Right atrium auricular region (tissue), 2 donors: ENCODE measurements around the gene NME1. TPM values are rescaled to one million over a fixed set of nuclear protein-coding genes. Genes with fewer than 3 reads are reported as not detected.

ENCODE experiments used
- DNase-seq: peaks from one replicate; pipeline ENCODE4 v3.0.0-alpha.2; 2019; ENCODE audit warnings: low spot score
- H3K27ac ChIP-seq, 2 donors: fragments of 200-600 bp; sonication (generic); 1 replicate in 1 of 2; 2 replicates in 1 of 2; pipeline ENCODE4 v1.5.1; 2016 to 2019
- H3K27me3 ChIP-seq, 2 donors: fragments of 200-600 bp; sonication (generic); one replicate each; pipeline versions ENCODE4 v1.5.1 to v1.6.0; 2017 to 2019
- H3K36me3 ChIP-seq: fragments of 200-600 bp; sonication (generic); one replicate; pipeline ENCODE4 v1.5.1; 2016
- H3K4me1 ChIP-seq, 2 donors: fragments of 200-600 bp; sonication (generic); one replicate each; pipeline versions ENCODE4 v1.5.1 to v1.6.0; 2017 to 2019
- H3K4me3 ChIP-seq, 2 donors: fragments of 200-600 bp; sonication (generic); 1 replicate in 1 of 2; 2 replicates in 1 of 2; pipeline ENCODE4 v1.5.1; 2017 to 2019; ENCODE audit warnings: mild to moderate bottlenecking in 1 of 2, moderate library complexity in 1 of 2
- H3K9me3 ChIP-seq, 2 donors: fragments of 200-600 bp; sonication (generic); one replicate each; pipeline ENCODE4 v1.5.1; 2019
- total RNA-seq, 2 donors: library from RNA; depleted of rRNA; stranded (reverse); fragments of >200 nt; gene quantifications; one replicate each; pipeline ENCODE4 v1.1.0, GENCODE V29; 2016
- TF ChIP-seq, protein P1 (sequence below), 2 donors: fragments of 200-600 bp; sonication (generic); IDR thresholded peaks; one replicate each; pipeline ENCODE4 v1.5.1; 2019; ENCODE audit warnings: antibody characterized with exemption in 2 of 2

Gene NME1
- total RNA-seq, 2 donors from 2014 or later = 12.4 to 22.9 TPM

DNA sequence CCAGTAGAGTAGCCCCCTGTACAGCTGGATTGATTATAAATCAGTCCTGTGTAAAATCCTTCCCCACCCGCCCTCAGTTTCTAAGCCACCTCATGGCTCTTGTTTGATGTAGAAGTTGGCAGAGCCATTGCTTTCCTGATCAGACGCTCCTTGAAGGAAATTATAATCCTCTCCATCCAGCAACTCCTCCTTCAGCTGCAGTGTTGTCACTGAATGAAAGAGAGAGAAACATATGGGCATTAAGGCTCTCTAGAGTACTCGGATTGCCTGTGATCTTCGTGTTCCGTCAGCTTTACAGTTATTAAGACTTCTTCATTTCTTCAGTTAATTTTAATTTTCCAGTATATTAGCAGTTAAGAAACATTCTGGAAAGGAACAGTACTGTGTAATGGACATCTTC, 27.1 kb downstream of the NME1 start:
- no peaks in the 10 kb centered on the region for H3K27me3 ChIP-seq
- H3K36me3 ChIP-seq = peaks cover 29% of the 10 kb centered on the region
- no peaks in the 10 kb centered on the region for H3K9me3 ChIP-seq
- no peak overlapping the region for H3K27ac ChIP-seq
- DNase-seq = peak; percentile 0
- TF ChIP-seq, protein P1, sequence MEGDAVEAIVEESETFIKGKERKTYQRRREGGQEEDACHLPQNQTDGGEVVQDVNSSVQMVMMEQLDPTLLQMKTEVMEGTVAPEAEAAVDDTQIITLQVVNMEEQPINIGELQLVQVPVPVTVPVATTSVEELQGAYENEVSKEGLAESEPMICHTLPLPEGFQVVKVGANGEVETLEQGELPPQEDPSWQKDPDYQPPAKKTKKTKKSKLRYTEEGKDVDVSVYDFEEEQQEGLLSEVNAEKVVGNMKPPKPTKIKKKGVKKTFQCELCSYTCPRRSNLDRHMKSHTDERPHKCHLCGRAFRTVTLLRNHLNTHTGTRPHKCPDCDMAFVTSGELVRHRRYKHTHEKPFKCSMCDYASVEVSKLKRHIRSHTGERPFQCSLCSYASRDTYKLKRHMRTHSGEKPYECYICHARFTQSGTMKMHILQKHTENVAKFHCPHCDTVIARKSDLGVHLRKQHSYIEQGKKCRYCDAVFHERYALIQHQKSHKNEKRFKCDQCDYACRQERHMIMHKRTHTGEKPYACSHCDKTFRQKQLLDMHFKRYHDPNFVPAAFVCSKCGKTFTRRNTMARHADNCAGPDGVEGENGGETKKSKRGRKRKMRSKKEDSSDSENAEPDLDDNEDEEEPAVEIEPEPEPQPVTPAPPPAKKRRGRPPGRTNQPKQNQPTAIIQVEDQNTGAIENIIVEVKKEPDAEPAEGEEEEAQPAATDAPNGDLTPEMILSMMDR (IDR thresholded peaks at IDR 0.05) = no peak
- no peak overlapping the region for H3K4me3 ChIP-seq
- H3K4me1 ChIP-seq = no peaks in the 10 kb centered on the region

- Histone ChIP-seq H3K4me3 (no peak overlapping the region), H3K27ac (no peak overlapping the region), H3K27me3 (no peaks in the 10 kb centered on the region), H3K4me1 (no peaks in the 10 kb centered on the region), H3K9me3 (no peaks in the 10 kb centered on the region), H3K36me3 (peaks cover 40% of the 10 kb centered on the region)
- DNase-seq = no peak
- TF ChIP-seq, protein P1 (IDR thresholded peaks at IDR 0.05) = no peak
Measured at GRCh38 chr17:51184124-51184523, 30.8 kb downstream of the NME1 start.

- Histone ChIP-seq H3K27ac (no peak overlapping the region), H3K36me3 (peaks cover 49% of the 10 kb centered on the region), H3K27me3 (no peaks in the 10 kb centered on the region), H3K4me3 (no peak overlapping the region), H3K4me1 (no peaks in the 10 kb centered on the region), H3K9me3 (no peaks in the 10 kb centered on the region)
- no peak for DNase-seq
- TF ChIP-seq, protein P1 (IDR thresholded peaks at IDR 0.05) = no peak
Measured at GRCh38 chr17:51185763-51186332, 32.5 kb downstream of the NME1 start.

GRCh38 chr17:51188271-51188833, 35.0 kb downstream of the NME1 start:
- Histone ChIP-seq H3K4me1 (no peaks in the 10 kb centered on the region), H3K4me3 (no peak overlapping the region), H3K36me3 (peaks cover 52% of the 10 kb centered on the region), H3K9me3 (no peaks in the 10 kb centered on the region), H3K27me3 (no peaks in the 10 kb centered on the region), H3K27ac (no peak overlapping the region)
- TF ChIP-seq, protein P1 (IDR thresholded peaks at IDR 0.05) = no peak
- no peak for DNase-seq

GRCh38 chr17:51189162-51189561, 35.8 kb downstream of the NME1 start:
- TF ChIP-seq, protein P1 (IDR thresholded peaks at IDR 0.05) = no peak
- Histone ChIP-seq H3K27me3 (no peaks in the 10 kb centered on the region), H3K27ac (no peak overlapping the region), H3K4me3 (no peak overlapping the region), H3K4me1 (no peaks in the 10 kb centered on the region), H3K36me3 (peaks cover 54% of the 10 kb centered on the region), H3K9me3 (no peaks in the 10 kb centered on the region)
- no peak for DNase-seq

GRCh38 chr17:51189628-51190027, 36.3 kb downstream of the NME1 start:
- H3K27me3 ChIP-seq = no peaks in the 10 kb centered on the region
- peaks cover 58% of the 10 kb centered on the region for H3K36me3 ChIP-seq
- H3K4me3 ChIP-seq = no peak overlapping the region
- H3K9me3 ChIP-seq = no peaks in the 10 kb centered on the region
- TF ChIP-seq, protein P1 (IDR thresholded peaks at IDR 0.05) = no peak
- H3K27ac ChIP-seq = no peak overlapping the region
- H3K4me1 ChIP-seq = no peaks in the 10 kb centered on the region
- DNase-seq = no peak
